ENCODE results near the gene GALK1. TPM values are rescaled to one million over a fixed set of nuclear protein-coding genes. Genes with fewer than 3 reads are reported as not detected.

Gene GALK1
- total and polyA plus RNA-seq, 3 experiments from 2014 or later: 19.7 to 39.7 (median 33.2) TPM

- Mint-ChIP-seq H3K9me3 (no peaks in the 10 kb centered on the region), H3K27ac (peak overlapping the region in 1 of 8 donors; percentile 57), H3K4me1 (peaks cover 4 to 5% (median 4%) of the 10 kb centered on the region in 3 donors), H3K27me3 (peaks cover 0 to 4% of the 10 kb centered on the region in 2 donors), H3K36me3 (no peaks in the 10 kb centered on the region), H3K4me3 (peak overlapping the region in 2 of 7 donors; percentile 32 to 48)
- Histone ChIP-seq H3K36me3 (ENCODE audit: insufficient read depth, low read length) (no peaks in the 10 kb centered on the region), H3K4me1 (ENCODE audit: insufficient read depth, low read length) (no peaks in the 10 kb centered on the region), H3K27me3 (ENCODE audit: insufficient read depth, low read length, poor library complexity, severe bottlenecking) (no peaks in the 10 kb centered on the region), H3K4me3 (ENCODE audit: low read length) (no peak overlapping the region), H3K27ac (ENCODE audit: low read depth, low read length) (no peak overlapping the region), H3K9me3 (ENCODE audit: low read length) (no peaks in the 10 kb centered on the region)
- ChIA-PET POLR2A (interaction anchor here (0.6 kb wide), 1 partner anchor 45 kb away, joined by 3 read pairs; no protein-coding TSS in a partner anchor), CTCF (interaction anchor here (3.5 kb wide), 1 partner anchor 26 kb away, joined by 19 read pairs; no protein-coding TSS in a partner anchor)
- no peak for DNase-seq
Observed at GRCh38 chr17:75722542-75723095, 42.4 kb downstream of the GALK1 start.

- Histone ChIP-seq H3K4me3 (ENCODE audit: low read length) (no peak overlapping the region), H3K9me3 (ENCODE audit: low read length) (no peaks in the 10 kb centered on the region), H3K27me3 (ENCODE audit: insufficient read depth, low read length, poor library complexity, severe bottlenecking) (no peaks in the 10 kb centered on the region), H3K4me1 (ENCODE audit: insufficient read depth, low read length) (no peaks in the 10 kb centered on the region), H3K27ac (ENCODE audit: low read depth, low read length) (no peak overlapping the region), H3K36me3 (ENCODE audit: insufficient read depth, low read length) (no peaks in the 10 kb centered on the region)
- Mint-ChIP-seq H3K4me1 (peaks cover 4 to 5% (median 4%) of the 10 kb centered on the region in 3 donors), H3K27me3 (peaks cover 2 to 4% of the 10 kb centered on the region in 2 donors), H3K9me3 (no peaks in the 10 kb centered on the region), H3K27ac (peak overlapping the region in 1 of 8 donors; percentile 57), H3K36me3 (no peaks in the 10 kb centered on the region), H3K4me3 (peak overlapping the region in 4 of 7 donors; percentile 28 to 75 (median 54))
- no peak for DNase-seq
- ChIA-PET CTCF (interaction anchor here (3.5 kb wide), 1 partner anchor 27 kb away, joined by 19 read pairs; no protein-coding TSS in a partner anchor), POLR2A (interaction anchor here (0.6 kb wide), 1 partner anchor 45 kb away, joined by 3 read pairs; no protein-coding TSS in a partner anchor)
Observed at GRCh38 chr17:75722076-75722475, 42.9 kb downstream of the GALK1 start.

GRCh38 chr17:75721463-75722011, 43.5 kb downstream of the GALK1 start:
- Histone ChIP-seq H3K36me3 (ENCODE audit: insufficient read depth, low read length) (no peaks in the 10 kb centered on the region), H3K27ac (ENCODE audit: low read depth, low read length) (no peak overlapping the region), H3K4me1 (ENCODE audit: insufficient read depth, low read length) (no peaks in the 10 kb centered on the region), H3K27me3 (ENCODE audit: insufficient read depth, low read length, poor library complexity, severe bottlenecking) (no peaks in the 10 kb centered on the region), H3K4me3 (ENCODE audit: low read length) (no peak overlapping the region), H3K9me3 (ENCODE audit: low read length) (no peaks in the 10 kb centered on the region)
- ChIA-PET POLR2A (no interaction called here), CTCF (interaction anchor here (3.5 kb wide), 1 partner anchor 27 kb away, joined by 19 read pairs; no protein-coding TSS in a partner anchor)
- Mint-ChIP-seq H3K4me3 (peak overlapping the region in 4 of 7 donors; percentile 28 to 75 (median 54)), H3K9me3 (no peaks in the 10 kb centered on the region), H3K27ac (no peak overlapping the region), H3K36me3 (no peaks in the 10 kb centered on the region), H3K4me1 (peaks cover 4 to 5% (median 4%) of the 10 kb centered on the region in 3 donors), H3K27me3 (peaks cover 4 to 5% of the 10 kb centered on the region in 2 donors)
- no peak for DNase-seq

GRCh38 chr17:75720656-75721462, 44.1 kb downstream of the GALK1 start, which contains the start of gene ITGB4:
ITGB4 (plus strand) TSS chr17:75721459; CDS start chr17:75724704, 3,245 bp downstream.
- no peaks in the 10 kb centered on the region for H3K4me1 ChIP-seq (ENCODE audit: insufficient read depth, low read length)
- Mint-ChIP-seq H3K4me3 (peak within 1 kb of the TSS; percentile 73 to 85 (median 78)), H3K9me3 (no peaks in the 10 kb centered on the region), H3K27ac (peak within 1 kb of the TSS in 4 of 8 donors; percentile 47 to 73 (median 62)), H3K27me3 (peaks cover 4 to 11% of the 10 kb centered on the region in 2 donors), H3K4me1 (peaks cover 4 to 5% (median 4%) of the 10 kb centered on the region in 3 donors), H3K36me3 (no peaks in the 10 kb centered on the region)
- no peaks in the 10 kb centered on the region for H3K36me3 ChIP-seq (ENCODE audit: insufficient read depth, low read length)
- peak within 1 kb of the TSS; percentile 56 for H3K4me3 ChIP-seq (ENCODE audit: low read length)
- DNase-seq: peak; percentile 58 to 77 (median 66)
- H3K27ac ChIP-seq (ENCODE audit: low read depth, low read length): no peak within 1 kb of the TSS
- POLR2A ChIA-PET: no interaction called here
- peaks cover 4% of the 10 kb centered on the region for H3K27me3 ChIP-seq (ENCODE audit: insufficient read depth, low read length, poor library complexity, severe bottlenecking)
- H3K9me3 ChIP-seq (ENCODE audit: low read length): no peaks in the 10 kb centered on the region
- CTCF ChIA-PET: interaction anchor here (2.7 to 3.5 kb wide), 2 partner anchors 28 to 87 kb away, joined by 10 to 19 read pairs; partner anchors contain the start of gene SMIM5

- Histone ChIP-seq H3K4me3 (ENCODE audit: low read length) (no peak overlapping the region), H3K36me3 (ENCODE audit: insufficient read depth, low read length) (no peaks in the 10 kb centered on the region), H3K27me3 (ENCODE audit: insufficient read depth, low read length, poor library complexity, severe bottlenecking) (peaks cover 4% of the 10 kb centered on the region), H3K4me1 (ENCODE audit: insufficient read depth, low read length) (no peaks in the 10 kb centered on the region), H3K27ac (ENCODE audit: low read depth, low read length) (no peak overlapping the region), H3K9me3 (ENCODE audit: low read length) (no peaks in the 10 kb centered on the region)
- POLR2A ChIA-PET: no interaction called here
- peak overlapping the region in 6 of 7 donors; percentile 29 to 84 (median 76) for H3K4me3 Mint-ChIP-seq
- no peak overlapping the region for H3K27ac Mint-ChIP-seq
- H3K4me1 Mint-ChIP-seq: peaks cover 4 to 5% (median 4%) of the 10 kb centered on the region in 3 donors
- H3K9me3 Mint-ChIP-seq: no peaks in the 10 kb centered on the region
- H3K27me3 Mint-ChIP-seq: peaks cover 4 to 11% of the 10 kb centered on the region in 2 donors
- H3K36me3 Mint-ChIP-seq: no peaks in the 10 kb centered on the region
- CTCF ChIA-PET: interaction anchor here (2.7 kb wide), 1 partner anchor 86 kb away, joined by 10 read pairs; the partner anchor contains the start of gene SMIM5
- no peak for DNase-seq
Observed at GRCh38 chr17:75719732-75720131, 45.3 kb downstream of the GALK1 start.

- Histone ChIP-seq H3K9me3 (ENCODE audit: low read length) (no peaks in the 10 kb centered on the region), H3K27ac (ENCODE audit: low read depth, low read length) (no peak overlapping the region), H3K4me1 (ENCODE audit: insufficient read depth, low read length) (no peaks in the 10 kb centered on the region), H3K36me3 (ENCODE audit: insufficient read depth, low read length) (no peaks in the 10 kb centered on the region), H3K27me3 (ENCODE audit: insufficient read depth, low read length, poor library complexity, severe bottlenecking) (peaks cover 4% of the 10 kb centered on the region), H3K4me3 (ENCODE audit: low read length) (no peak overlapping the region)
- peaks cover 3 to 13% of the 10 kb centered on the region in 2 donors for H3K27me3 Mint-ChIP-seq
- CTCF ChIA-PET: no interaction called here
- H3K36me3 Mint-ChIP-seq: peaks cover 0 to 15% (median 3%) of the 10 kb centered on the region in 3 donors
- no peaks in the 10 kb centered on the region for H3K9me3 Mint-ChIP-seq
- no peak overlapping the region for H3K4me3 Mint-ChIP-seq
- POLR2A ChIA-PET: no interaction called here
- no peaks in the 10 kb centered on the region for H3K4me1 Mint-ChIP-seq
- no peak overlapping the region for H3K27ac Mint-ChIP-seq
- no peak for DNase-seq
Observed at GRCh38 chr17:75712446-75712845, 52.5 kb downstream of the GALK1 start.

Data from CD8-positive, alpha-beta memory T cell (primary cell).